ENCODE data around the gene PRAMEF9. TPM values are rescaled to one million over a fixed set of nuclear protein-coding genes. Genes with fewer than 3 reads are reported as not detected.

Gene PRAMEF9
- total RNA-seq, 1 donor from 2014 or later, result not detected

- Mint-ChIP-seq H3K36me3 (ENCODE audit: low read depth) (peaks cover 13% of the 10 kb centered on the region), H3K27me3 (ENCODE audit: low read depth) (no peaks in the 10 kb centered on the region), H3K4me3 (no peak overlapping the region), H3K27ac (ENCODE audit: unreplicated experiment) (no peak overlapping the region), H3K9me3 (peaks cover 21% of the 10 kb centered on the region), H3K4me1 (no peaks in the 10 kb centered on the region)
- DNase-seq (ENCODE audit: low read depth, low spot score), result no peak
- no peak for TF ChIP-seq CTCF (conservative IDR thresholded peaks at IDR 0.05)
Observed at GRCh38 chr1:13228343-13228781, 56.7 kb downstream of the PRAMEF9 start.

Other genes with a start within 250 kb of the PRAMEF9 start
- not detected in 2 replicates for gene PRAMEF6, start 224.3 kb upstream of the PRAMEF9 start, total RNA-seq
- not detected in 2 replicates for gene PRAMEF27, start 115.3 kb upstream of the PRAMEF9 start, total RNA-seq
- not detected in 2 replicates for gene HNRNPCL3, start 111.1 kb upstream of the PRAMEF9 start, total RNA-seq
- gene PRAMEF25, start 101.1 kb upstream of the PRAMEF9 start, total RNA-seq, result not detected in 2 replicates
- not detected in 2 replicates for gene HNRNPCL2, start 55.0 kb upstream of the PRAMEF9 start, total RNA-seq
- not detected in 2 replicates for gene PRAMEF26, start 15.8 kb upstream of the PRAMEF9 start, total RNA-seq
- gene HNRNPCL4, start 6.2 kb upstream of the PRAMEF9 start, total RNA-seq, result not detected in 2 replicates
- gene PRAMEF13, start 29.6 kb downstream of the PRAMEF9 start, total RNA-seq, result not detected in 2 replicates
- not detected in 2 replicates for gene PRAMEF18, start 54.3 kb downstream of the PRAMEF9 start, total RNA-seq
- not detected in 2 replicates for gene PRAMEF5, start 82.3 kb downstream of the PRAMEF9 start, total RNA-seq
- not detected in 2 replicates for gene PRAMEF8, start 113.3 kb downstream of the PRAMEF9 start, total RNA-seq
- not detected in 2 replicates for gene PRAMEF33, start 131.7 kb downstream of the PRAMEF9 start, total RNA-seq
- not detected in 2 replicates for gene PRAMEF15, start 143.7 kb downstream of the PRAMEF9 start, total RNA-seq
- not detected in 2 replicates for gene PRAMEF14, start 175.3 kb downstream of the PRAMEF9 start, total RNA-seq
- gene PRAMEF19, start 200.1 kb downstream of the PRAMEF9 start, total RNA-seq, result not detected in 2 replicates
- gene PRAMEF17, start 217.8 kb downstream of the PRAMEF9 start, total RNA-seq, result not detected in 2 replicates
- gene PRAMEF20, start 238.6 kb downstream of the PRAMEF9 start, total RNA-seq, result not detected in 2 replicates